ENCODE results near the gene ZNF662.
A peak's percentile ranks its signal among the peaks of the same experiment; 100 is the strongest.

The ZNF662 gene

GRCh38 chr3:42891042-42891441 is 14.9 kb upstream of the ZNF662 start:
- no peaks in the 10 kb centered on the region for H3K4me1 ChIP-seq (ENCODE audit: control insufficient read depth, insufficient read depth, low read depth, low read length)
- H3K4ac ChIP-seq (ENCODE audit: low read depth in 1 of 2, low read length in 2 of 2) = no peak overlapping the region
- no peak overlapping the region for H3K18ac ChIP-seq (ENCODE audit: low read depth in 1 of 2, low read length in 2 of 2)
- no peak overlapping the region for H4K91ac ChIP-seq (ENCODE audit: low read length)
- no peak overlapping the region for H3K9ac ChIP-seq (ENCODE audit: low read length)
- no peak overlapping the region for H3K4me2 ChIP-seq (ENCODE audit: low read length, poor library complexity, severe bottlenecking)
- H2AK5ac ChIP-seq (ENCODE audit: low read length, severe bottlenecking) = no peak overlapping the region
- no peak overlapping the region for H3K4me3 ChIP-seq (ENCODE audit: insufficient read depth in 1 of 2, low read depth in 1 of 2, low read length in 2 of 2)
- H3K27ac ChIP-seq (ENCODE audit: low read length, poor library complexity, severe bottlenecking) = peak overlapping the region; percentile 4
- H3K27me3 ChIP-seq (ENCODE audit: control insufficient read depth in 1 of 2, insufficient read depth in 1 of 2, low read length in 2 of 2) = peaks cover 13 to 18% of the 10 kb centered on the region in 2 experiments
- no peak overlapping the region for H2BK15ac ChIP-seq (ENCODE audit: low read depth, poor library complexity, severe bottlenecking)
- H2BK5ac ChIP-seq (ENCODE audit: low read depth, low read length, poor library complexity, severe bottlenecking) = no peak overlapping the region
- no peak overlapping the region for H2AFZ ChIP-seq (ENCODE audit: low read depth, low read length)
- no peaks in the 10 kb centered on the region for H3K36me3 ChIP-seq (ENCODE audit: control insufficient read depth in 1 of 2, insufficient read depth in 2 of 2, low read depth in 1 of 2, low read length in 2 of 2)
- H3K23ac ChIP-seq (ENCODE audit: low read length in 2 of 2) = no peak overlapping the region
- H3K79me1 ChIP-seq (replicated peaks; ENCODE audit: low read length, poor library complexity, severe bottlenecking) = no peaks in the 10 kb centered on the region
- H4K8ac ChIP-seq (ENCODE audit: low read length) = no peak overlapping the region
- no peak overlapping the region for H3K14ac ChIP-seq (ENCODE audit: low read length in 2 of 2)
- no peaks in the 10 kb centered on the region for H3K9me3 ChIP-seq (ENCODE audit: control insufficient read depth, low read length)
- WGBS = 64% methylated on average over 2 of the region's 2 CpGs
- H2BK120ac ChIP-seq (ENCODE audit: low read depth, low read length) = no peak overlapping the region
- no peak for DNase-seq
- H2BK12ac ChIP-seq (ENCODE audit: low read length in 2 of 2) = no peak overlapping the region

DNA sequence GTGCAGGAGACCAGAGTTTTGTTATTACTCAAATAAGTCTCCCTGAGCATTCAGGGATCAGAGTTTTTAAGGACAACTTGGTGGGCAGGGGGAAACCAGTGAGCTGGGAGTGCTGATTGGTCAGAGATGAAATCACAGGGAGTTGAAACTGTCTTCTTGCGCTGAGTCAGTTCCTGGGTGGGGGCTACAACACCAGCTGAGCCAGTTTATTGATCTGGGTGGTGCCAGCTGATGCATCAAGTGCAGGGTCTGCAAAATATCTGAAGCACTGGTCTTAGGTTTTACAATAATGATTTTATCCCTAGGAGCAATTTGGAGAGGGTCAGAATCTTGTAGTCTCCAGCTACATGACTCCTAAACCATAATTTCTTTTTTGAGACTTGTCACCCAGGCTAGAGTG is 13.8 kb upstream of the ZNF662 start:
- no peak overlapping the region for H2BK12ac ChIP-seq (ENCODE audit: low read length in 2 of 2)
- no peak overlapping the region for H4K8ac ChIP-seq (ENCODE audit: low read length)
- H2AFZ ChIP-seq (ENCODE audit: low read depth, low read length) = no peak overlapping the region
- H3K79me1 ChIP-seq (replicated peaks; ENCODE audit: low read length, poor library complexity, severe bottlenecking) = no peaks in the 10 kb centered on the region
- H3K23ac ChIP-seq (ENCODE audit: low read length in 2 of 2) = no peak overlapping the region
- peaks cover 13 to 16% of the 10 kb centered on the region in 2 experiments for H3K27me3 ChIP-seq (ENCODE audit: control insufficient read depth in 1 of 2, insufficient read depth in 1 of 2, low read length in 2 of 2)
- no peak overlapping the region for H2BK15ac ChIP-seq (ENCODE audit: low read depth, poor library complexity, severe bottlenecking)
- no peak overlapping the region for H2BK120ac ChIP-seq (ENCODE audit: low read depth, low read length)
- H3K27ac ChIP-seq (ENCODE audit: low read length, poor library complexity, severe bottlenecking) = no peak overlapping the region
- H3K36me3 ChIP-seq (ENCODE audit: control insufficient read depth in 1 of 2, insufficient read depth in 2 of 2, low read depth in 1 of 2, low read length in 2 of 2) = no peaks in the 10 kb centered on the region
- H3K14ac ChIP-seq (ENCODE audit: low read length in 2 of 2) = no peak overlapping the region
- no peak overlapping the region for H3K4me3 ChIP-seq (ENCODE audit: insufficient read depth in 1 of 2, low read depth in 1 of 2, low read length in 2 of 2)
- H3K4ac ChIP-seq (ENCODE audit: low read depth in 1 of 2, low read length in 2 of 2) = no peak overlapping the region
- no peaks in the 10 kb centered on the region for H3K9me3 ChIP-seq (ENCODE audit: control insufficient read depth, low read length)
- H2BK5ac ChIP-seq (ENCODE audit: low read depth, low read length, poor library complexity, severe bottlenecking) = no peak overlapping the region
- no peaks in the 10 kb centered on the region for H3K4me1 ChIP-seq (ENCODE audit: control insufficient read depth, insufficient read depth, low read depth, low read length)
- H4K91ac ChIP-seq (ENCODE audit: low read length) = no peak overlapping the region
- H2AK5ac ChIP-seq (ENCODE audit: low read length, severe bottlenecking) = no peak overlapping the region
- no peak overlapping the region for H3K4me2 ChIP-seq (ENCODE audit: low read length, poor library complexity, severe bottlenecking)
- DNase-seq = no peak
- WGBS = 78% methylated on average over 1 of the region's 1 CpG
- no peak overlapping the region for H3K9ac ChIP-seq (ENCODE audit: low read length)
- no peak overlapping the region for H3K18ac ChIP-seq (ENCODE audit: low read depth in 1 of 2, low read length in 2 of 2)

DNA sequence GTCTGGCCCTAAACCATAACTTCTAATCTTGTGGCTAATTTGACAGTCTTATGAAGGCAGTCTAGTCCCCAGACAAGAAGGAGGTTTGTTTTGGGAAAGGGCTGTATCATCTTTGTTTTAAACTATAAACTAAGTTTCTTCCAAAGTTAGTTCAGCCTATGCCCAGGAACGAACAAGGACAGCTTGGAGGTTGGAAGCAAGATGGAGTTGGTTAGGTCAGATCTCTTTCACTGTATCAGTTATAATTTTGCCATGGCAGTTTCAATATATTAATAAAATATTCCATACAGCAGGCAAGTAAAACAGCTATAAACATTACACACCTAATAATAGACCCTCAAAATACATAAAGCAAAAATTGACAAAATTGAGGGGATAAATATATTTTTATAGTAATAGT is 13.1 kb upstream of the ZNF662 start:
- no peak overlapping the region for H3K9ac ChIP-seq (ENCODE audit: low read length)
- no peak overlapping the region for H3K18ac ChIP-seq (ENCODE audit: low read depth in 1 of 2, low read length in 2 of 2)
- H2BK12ac ChIP-seq (ENCODE audit: low read length in 2 of 2) = no peak overlapping the region
- no peak overlapping the region for H4K8ac ChIP-seq (ENCODE audit: low read length)
- H2AFZ ChIP-seq (ENCODE audit: low read depth, low read length) = no peak overlapping the region
- H3K23ac ChIP-seq (ENCODE audit: low read length in 2 of 2) = no peak overlapping the region
- H2BK5ac ChIP-seq (ENCODE audit: low read depth, low read length, poor library complexity, severe bottlenecking) = no peak overlapping the region
- H3K79me1 ChIP-seq (replicated peaks; ENCODE audit: low read length, poor library complexity, severe bottlenecking) = no peaks in the 10 kb centered on the region
- no peak for DNase-seq
- no peak overlapping the region for H2BK15ac ChIP-seq (ENCODE audit: low read depth, poor library complexity, severe bottlenecking)
- no peaks in the 10 kb centered on the region for H3K4me1 ChIP-seq (ENCODE audit: control insufficient read depth, insufficient read depth, low read depth, low read length)
- H4K91ac ChIP-seq (ENCODE audit: low read length) = no peak overlapping the region
- H3K36me3 ChIP-seq (ENCODE audit: control insufficient read depth in 1 of 2, insufficient read depth in 2 of 2, low read depth in 1 of 2, low read length in 2 of 2) = no peaks in the 10 kb centered on the region
- no CpG with 5 or more reads among the region's 1 CpG for WGBS
- peaks cover 10 to 12% of the 10 kb centered on the region in 2 experiments for H3K27me3 ChIP-seq (ENCODE audit: control insufficient read depth in 1 of 2, insufficient read depth in 1 of 2, low read length in 2 of 2)
- no peaks in the 10 kb centered on the region for H3K9me3 ChIP-seq (ENCODE audit: control insufficient read depth, low read length)
- no peak overlapping the region for H3K14ac ChIP-seq (ENCODE audit: low read length in 2 of 2)
- H3K4me2 ChIP-seq (ENCODE audit: low read length, poor library complexity, severe bottlenecking) = no peak overlapping the region
- no peak overlapping the region for H3K4ac ChIP-seq (ENCODE audit: low read depth in 1 of 2, low read length in 2 of 2)
- H2BK120ac ChIP-seq (ENCODE audit: low read depth, low read length) = no peak overlapping the region
- no peak overlapping the region for H3K4me3 ChIP-seq (ENCODE audit: insufficient read depth in 1 of 2, low read depth in 1 of 2, low read length in 2 of 2)
- no peak overlapping the region for H3K27ac ChIP-seq (ENCODE audit: low read length, poor library complexity, severe bottlenecking)
- no peak overlapping the region for H2AK5ac ChIP-seq (ENCODE audit: low read length, severe bottlenecking)

DNA sequence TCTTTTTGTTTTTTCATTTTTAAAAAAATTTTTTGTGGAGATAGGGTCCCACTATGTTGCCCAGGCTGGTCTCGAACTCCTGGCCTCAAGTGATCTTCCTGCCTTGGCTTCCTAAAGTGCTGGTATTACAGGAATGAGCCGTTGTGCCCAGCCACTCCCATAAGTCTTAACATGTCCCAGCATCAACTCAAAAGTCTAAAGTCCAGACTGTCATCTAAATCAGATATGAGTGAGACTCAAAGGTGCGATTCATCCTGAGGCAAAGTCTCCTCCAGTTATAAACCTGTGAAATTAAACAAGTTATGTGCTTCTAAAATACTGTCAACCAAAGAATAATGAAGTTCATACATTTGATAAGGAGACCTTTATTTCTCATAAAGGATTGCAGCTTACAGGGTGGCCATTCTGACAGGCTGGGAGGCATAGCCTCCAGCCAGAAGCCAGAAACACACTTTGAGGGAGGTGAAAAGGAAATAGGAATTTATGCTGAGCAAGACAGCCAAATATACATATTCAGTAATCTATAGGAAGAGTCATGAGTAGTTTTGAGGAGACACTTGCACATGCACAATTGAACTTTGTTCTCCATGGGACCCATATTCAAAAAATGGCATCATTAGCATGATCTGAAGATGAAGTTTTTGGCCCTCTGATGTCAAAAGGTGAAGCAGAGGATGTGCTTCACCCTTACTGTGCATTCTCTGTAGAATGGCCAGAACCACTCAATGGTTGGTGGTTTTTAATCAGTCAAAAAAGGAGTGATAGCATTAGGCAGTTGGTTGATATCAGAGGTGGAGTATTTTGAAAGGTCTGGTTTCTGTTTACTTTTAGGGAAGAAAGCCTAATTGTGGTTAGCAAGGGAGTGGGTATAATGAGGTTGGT is 11.0 kb upstream of the ZNF662 start:
- H3K36me3 ChIP-seq (ENCODE audit: control insufficient read depth in 1 of 2, insufficient read depth in 2 of 2, low read depth in 1 of 2, low read length in 2 of 2) = no peaks in the 10 kb centered on the region
- H3K27ac ChIP-seq (ENCODE audit: low read length, poor library complexity, severe bottlenecking) = no peak overlapping the region
- H2BK12ac ChIP-seq (ENCODE audit: low read length in 2 of 2) = no peak overlapping the region
- H3K14ac ChIP-seq (ENCODE audit: low read length in 2 of 2) = no peak overlapping the region
- no peak overlapping the region for H3K4me3 ChIP-seq (ENCODE audit: insufficient read depth in 1 of 2, low read depth in 1 of 2, low read length in 2 of 2)
- no peak overlapping the region for H3K23ac ChIP-seq (ENCODE audit: low read length in 2 of 2)
- no peaks in the 10 kb centered on the region for H3K9me3 ChIP-seq (ENCODE audit: control insufficient read depth, low read length)
- H4K91ac ChIP-seq (ENCODE audit: low read length) = no peak overlapping the region
- no peak overlapping the region for H3K18ac ChIP-seq (ENCODE audit: low read depth in 1 of 2, low read length in 2 of 2)
- H3K79me1 ChIP-seq (replicated peaks; ENCODE audit: low read length, poor library complexity, severe bottlenecking) = no peaks in the 10 kb centered on the region
- no peak overlapping the region for H3K4ac ChIP-seq (ENCODE audit: low read depth in 1 of 2, low read length in 2 of 2)
- H4K8ac ChIP-seq (ENCODE audit: low read length) = no peak overlapping the region
- DNase-seq = no peak
- H3K4me1 ChIP-seq (ENCODE audit: control insufficient read depth, insufficient read depth, low read depth, low read length) = no peaks in the 10 kb centered on the region
- no peak overlapping the region for H2BK15ac ChIP-seq (ENCODE audit: low read depth, poor library complexity, severe bottlenecking)
- H2BK120ac ChIP-seq (ENCODE audit: low read depth, low read length) = no peak overlapping the region
- H2AK5ac ChIP-seq (ENCODE audit: low read length, severe bottlenecking) = no peak overlapping the region
- 54% methylated on average over 2 of the region's 3 CpGs for WGBS
- no peak overlapping the region for H2AFZ ChIP-seq (ENCODE audit: low read depth, low read length)
- peaks cover 7 to 12% of the 10 kb centered on the region in 2 experiments for H3K27me3 ChIP-seq (ENCODE audit: control insufficient read depth in 1 of 2, insufficient read depth in 1 of 2, low read length in 2 of 2)
- H3K4me2 ChIP-seq (ENCODE audit: low read length, poor library complexity, severe bottlenecking) = no peak overlapping the region
- no peak overlapping the region for H2BK5ac ChIP-seq (ENCODE audit: low read depth, low read length, poor library complexity, severe bottlenecking)
- no peak overlapping the region for H3K9ac ChIP-seq (ENCODE audit: low read length)
